ENCODE measurements around the gene RPAP3.

The RPAP3 gene

DNA sequence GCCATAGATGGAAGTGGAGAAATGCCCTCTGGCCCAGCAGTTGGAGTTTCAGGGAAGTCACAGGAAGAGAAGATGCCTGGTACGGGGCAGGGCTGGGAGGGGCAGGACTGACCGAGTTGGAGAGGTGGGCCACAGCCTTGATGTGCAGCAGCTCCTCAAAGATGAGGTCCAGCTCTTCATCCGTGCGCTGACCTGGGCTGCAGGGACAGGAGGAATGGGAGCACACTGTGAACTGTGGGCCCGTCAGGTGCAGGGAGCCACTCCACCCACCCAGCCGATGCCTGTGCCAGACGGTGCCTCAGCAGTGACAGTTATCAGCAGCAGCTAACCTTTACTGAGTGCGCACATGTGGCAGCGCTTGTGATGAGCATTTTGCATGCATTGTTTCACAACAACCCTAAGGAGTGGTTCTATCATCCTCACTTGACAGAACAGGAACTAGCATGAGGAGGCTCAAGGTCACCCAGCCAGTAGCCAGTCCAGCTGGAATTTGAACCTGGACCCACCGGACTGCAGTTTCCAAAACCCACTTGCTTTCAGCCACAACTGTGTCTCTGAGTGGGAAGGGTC is 44.5 kb upstream of the RPAP3 start:
- FAIRE-seq (no peak), DNase-seq (ENCODE audit: insufficient read length, low spot score) (no peak)
- TF ChIP-seq TAF1 (IDR thresholded peaks at IDR 0.05; ENCODE audit: low read depth, low read length) (no peak), SPI1 (IDR thresholded peaks at IDR 0.05; ENCODE audit: low read depth, low read length) (no peak), POLR2AphosphoS5 (IDR thresholded peaks at IDR 0.05; ENCODE audit: low read depth, low read length) (no peak), POU2F2 (IDR thresholded peaks at IDR 0.05; ENCODE audit: low read depth, low read length) (no peak), PAX5 (IDR thresholded peaks at IDR 0.05; ENCODE audit: insufficient read depth, low read length, severe bottlenecking) (no peak), POLR2A (IDR thresholded peaks at IDR 0.05; ENCODE audit: low read depth, low read length) (no peak)

DNA sequence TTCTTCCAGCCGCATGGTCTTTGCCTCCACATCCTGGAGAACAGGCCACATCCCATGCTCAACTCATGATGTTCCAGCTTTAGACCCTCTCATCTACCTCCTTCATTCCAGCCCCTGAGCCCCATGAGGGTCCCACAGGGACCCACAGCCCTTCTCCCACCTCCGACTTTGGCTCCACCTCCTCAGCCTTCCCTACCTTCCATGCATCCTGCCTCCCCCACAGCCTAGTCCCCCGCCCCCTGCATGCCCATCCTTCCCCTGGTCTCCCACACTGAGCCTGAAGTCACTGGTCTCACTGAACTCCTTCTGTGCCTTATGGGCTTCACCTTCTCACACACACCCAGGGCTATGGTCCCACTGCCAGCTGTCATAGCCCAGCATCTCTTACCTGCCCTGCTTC is 43.1 kb upstream of the RPAP3 start:
- DNase-seq (ENCODE audit: insufficient read length, low spot score), result no peak
- FAIRE-seq, result no peak
- TF ChIP-seq PAX5 (IDR thresholded peaks at IDR 0.05; ENCODE audit: insufficient read depth, low read length, severe bottlenecking) (no peak), SPI1 (IDR thresholded peaks at IDR 0.05; ENCODE audit: low read depth, low read length) (no peak), POU2F2 (IDR thresholded peaks at IDR 0.05; ENCODE audit: low read depth, low read length) (no peak)

DNA sequence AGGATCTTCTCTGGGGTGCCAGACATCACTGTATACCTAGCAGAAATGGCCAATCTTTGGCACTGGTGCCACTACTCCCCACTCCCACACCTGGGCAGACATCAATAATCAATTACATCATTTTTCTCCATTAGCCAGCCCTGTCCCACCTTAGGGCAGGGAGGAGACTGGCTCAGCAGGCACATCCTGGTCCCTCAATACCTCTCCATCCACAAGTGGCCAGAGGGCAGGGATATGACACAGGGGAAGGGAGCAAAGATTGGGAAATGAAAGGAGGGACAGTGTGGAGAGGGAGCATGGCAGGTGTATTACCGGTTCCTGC is 42.6 kb upstream of the RPAP3 start:
- DNase-seq (ENCODE audit: insufficient read length, low spot score) (no peak), FAIRE-seq (no peak)
- no peak for TF ChIP-seq POLR2AphosphoS5 (IDR thresholded peaks at IDR 0.05; ENCODE audit: low read depth, low read length)
- TF ChIP-seq PAX5 (IDR thresholded peaks at IDR 0.05; ENCODE audit: insufficient read depth, low read length, severe bottlenecking), result no peak
- TF ChIP-seq POU2F2 (IDR thresholded peaks at IDR 0.05; ENCODE audit: low read depth, low read length), result no peak
- no peak for TF ChIP-seq POLR2A (IDR thresholded peaks at IDR 0.05; ENCODE audit: low read depth, low read length)
- no peak for TF ChIP-seq TAF1 (IDR thresholded peaks at IDR 0.05; ENCODE audit: low read depth, low read length)

DNA sequence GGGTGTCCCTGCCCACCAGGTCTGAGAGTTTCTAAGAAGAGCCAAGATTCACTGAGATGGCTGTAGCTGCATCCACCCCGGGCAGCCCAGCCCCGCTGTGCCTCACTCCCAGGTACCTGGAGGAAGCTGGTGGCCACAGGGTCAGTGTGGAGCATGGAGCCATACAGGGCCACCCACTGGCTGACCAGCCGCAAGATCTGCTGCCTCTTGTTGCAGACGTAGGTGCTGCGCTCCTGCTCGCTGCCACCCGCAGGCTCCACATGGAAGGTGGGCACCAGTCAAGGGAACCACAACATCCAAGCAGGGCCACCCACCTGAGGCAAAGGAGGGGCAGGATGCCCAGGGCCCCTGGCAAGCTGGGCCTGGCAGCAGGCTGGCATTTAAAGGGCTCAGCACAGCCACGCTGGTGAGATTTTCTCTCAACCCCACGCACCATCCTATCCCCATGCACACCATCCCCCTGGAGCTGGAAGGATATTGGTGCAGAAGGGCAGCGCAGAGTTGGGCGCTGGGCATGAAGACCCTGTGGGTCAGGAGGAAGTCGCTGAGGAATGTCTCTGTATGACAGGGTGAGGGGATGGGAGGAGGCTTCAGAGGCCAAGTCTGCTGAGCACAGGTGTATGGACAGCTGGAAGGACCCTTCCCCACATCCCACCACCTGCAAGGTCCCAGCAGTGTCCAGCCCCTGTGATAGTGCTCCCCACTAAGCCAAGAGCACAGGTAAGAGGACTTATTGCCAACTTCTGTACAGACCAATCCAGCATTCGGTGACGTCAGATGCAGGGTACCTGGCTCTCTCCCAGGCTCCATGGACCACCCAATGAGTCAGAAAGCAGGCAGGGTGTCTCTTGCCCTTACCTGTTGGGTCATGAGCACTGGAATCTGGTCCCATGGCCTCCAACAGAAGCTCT is 42.0 kb upstream of the RPAP3 start:
- FAIRE-seq (no peak), DNase-seq (ENCODE audit: insufficient read length, low spot score) (no peak)
- TF ChIP-seq POLR2A (IDR thresholded peaks at IDR 0.05; ENCODE audit: low read depth, low read length), result no peak
- no peak for TF ChIP-seq PAX5 (IDR thresholded peaks at IDR 0.05; ENCODE audit: insufficient read depth, low read length, severe bottlenecking)
- TF ChIP-seq POU2F2 (IDR thresholded peaks at IDR 0.05; ENCODE audit: low read depth, low read length), result no peak

DNA sequence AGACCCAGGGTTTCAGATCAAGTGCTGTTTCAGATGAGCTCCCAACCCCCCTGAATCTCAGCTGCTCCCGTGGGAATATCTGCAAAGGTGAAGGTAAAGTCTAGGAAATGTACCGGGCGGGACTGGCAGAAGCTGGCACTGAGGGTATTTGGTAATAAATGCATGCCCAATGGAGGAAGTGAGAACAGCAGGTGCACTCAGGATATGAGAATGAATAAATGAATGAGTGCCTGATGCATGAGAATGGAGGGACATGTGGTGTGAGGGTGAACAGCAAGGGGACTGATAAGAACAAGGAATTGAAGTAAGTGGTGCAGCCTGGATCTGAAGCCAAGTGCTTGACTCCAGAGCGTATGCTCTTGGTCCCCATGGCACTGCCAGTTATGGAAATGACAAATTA is 41.3 kb upstream of the RPAP3 start:
- DNase-seq (ENCODE audit: insufficient read length, low spot score), result no peak
- peak; percentile 77 for TF ChIP-seq SPI1 (IDR thresholded peaks at IDR 0.05; ENCODE audit: low read depth, low read length)
- no peak for TF ChIP-seq TAF1 (IDR thresholded peaks at IDR 0.05; ENCODE audit: low read depth, low read length)
- peak; percentile 81 for FAIRE-seq

DNA sequence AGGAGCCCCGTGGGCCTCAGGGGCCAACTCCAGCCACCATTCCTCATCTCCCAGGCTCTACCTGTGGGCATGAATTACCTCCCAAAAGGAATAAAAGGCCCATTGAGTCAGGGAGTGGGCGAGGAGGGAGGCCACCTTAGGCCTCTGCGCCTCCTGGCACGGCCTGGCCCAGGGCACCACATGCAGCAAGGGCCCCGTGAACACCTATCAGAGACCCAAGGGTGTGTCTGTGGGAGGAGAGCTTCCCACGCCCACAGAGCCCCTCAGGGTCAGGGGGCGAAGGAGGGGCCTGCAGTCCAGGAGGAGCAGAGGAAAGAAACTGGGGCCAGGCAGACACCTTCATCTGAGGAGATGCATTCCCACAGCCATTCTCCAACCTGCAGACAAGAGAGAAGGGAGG is 40.7 kb upstream of the RPAP3 start:
- FAIRE-seq, result no peak
- no peak for DNase-seq (ENCODE audit: insufficient read length, low spot score)
- TF ChIP-seq PAX5 (IDR thresholded peaks at IDR 0.05; ENCODE audit: insufficient read depth, low read length, severe bottlenecking) (no peak), SPI1 (IDR thresholded peaks at IDR 0.05; ENCODE audit: low read depth, low read length) (no peak), POU2F2 (IDR thresholded peaks at IDR 0.05; ENCODE audit: low read depth, low read length) (no peak), POLR2AphosphoS5 (IDR thresholded peaks at IDR 0.05; ENCODE audit: low read depth, low read length) (no peak), POLR2A (IDR thresholded peaks at IDR 0.05; ENCODE audit: low read depth, low read length) (no peak), TAF1 (IDR thresholded peaks at IDR 0.05; ENCODE audit: low read depth, low read length) (no peak)

DNA sequence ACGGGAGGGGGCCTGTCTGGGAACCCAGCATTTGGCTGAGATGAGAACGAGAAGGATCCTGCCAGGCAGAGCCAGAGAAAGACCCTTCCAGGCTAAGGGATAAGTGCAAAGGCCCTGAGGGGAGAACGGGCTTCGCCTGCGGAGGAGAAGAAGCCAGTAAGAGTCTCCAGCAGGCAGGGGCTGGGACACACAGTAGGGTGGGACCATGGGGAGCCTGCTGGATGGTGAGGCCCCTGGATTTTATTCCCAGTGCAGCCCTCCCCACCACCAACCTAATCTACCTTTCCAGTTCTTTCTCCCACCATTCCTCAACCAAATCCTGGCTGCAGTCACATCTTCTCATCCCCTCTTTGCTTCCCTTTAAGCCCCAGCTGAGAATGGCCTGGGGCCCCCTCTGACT is 40.2 kb upstream of the RPAP3 start:
- no peak for DNase-seq (ENCODE audit: insufficient read length, low spot score)
- no peak for TF ChIP-seq POLR2A (IDR thresholded peaks at IDR 0.05; ENCODE audit: low read depth, low read length)
- no peak for TF ChIP-seq POLR2AphosphoS5 (IDR thresholded peaks at IDR 0.05; ENCODE audit: low read depth, low read length)
- no peak for TF ChIP-seq PAX5 (IDR thresholded peaks at IDR 0.05; ENCODE audit: insufficient read depth, low read length, severe bottlenecking)
- TF ChIP-seq TAF1 (IDR thresholded peaks at IDR 0.05; ENCODE audit: low read depth, low read length), result no peak
- no peak for TF ChIP-seq POU2F2 (IDR thresholded peaks at IDR 0.05; ENCODE audit: low read depth, low read length)
- no peak for TF ChIP-seq SPI1 (IDR thresholded peaks at IDR 0.05; ENCODE audit: low read depth, low read length)
- FAIRE-seq, result no peak

DNA sequence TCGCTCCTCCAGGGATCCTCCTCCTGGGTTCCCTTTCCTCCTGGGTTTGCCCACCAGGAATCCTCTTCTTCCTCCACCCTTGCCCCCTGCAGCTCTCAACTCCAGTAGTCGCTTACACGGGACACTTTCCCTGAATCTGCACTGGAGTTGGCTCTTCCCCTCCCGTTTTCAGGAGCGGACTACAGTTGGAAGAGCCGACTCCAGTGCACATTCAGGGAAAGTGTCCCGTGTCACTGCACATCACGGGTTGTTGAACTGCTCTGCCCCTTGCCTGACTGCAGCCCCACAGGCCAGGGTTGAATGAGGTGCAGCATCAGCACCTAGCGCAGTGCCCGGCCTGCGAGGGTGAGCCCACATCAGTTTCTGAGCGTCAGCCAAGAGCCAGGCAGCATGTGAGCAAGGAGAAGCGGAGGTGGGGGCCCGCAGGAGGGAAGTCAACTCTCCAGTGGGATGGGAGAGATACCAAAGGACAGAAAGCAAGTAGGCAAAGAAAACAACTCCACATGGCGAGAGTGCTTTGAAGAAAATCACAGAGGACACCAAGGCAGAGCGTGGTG is 39.7 kb upstream of the RPAP3 start:
- DNase-seq (ENCODE audit: insufficient read length, low spot score) (no peak), FAIRE-seq (no peak)
- TF ChIP-seq POLR2AphosphoS5 (IDR thresholded peaks at IDR 0.05; ENCODE audit: low read depth, low read length) (no peak), TAF1 (IDR thresholded peaks at IDR 0.05; ENCODE audit: low read depth, low read length) (no peak), POU2F2 (IDR thresholded peaks at IDR 0.05; ENCODE audit: low read depth, low read length) (no peak), POLR2A (IDR thresholded peaks at IDR 0.05; ENCODE audit: low read depth, low read length) (no peak), PAX5 (IDR thresholded peaks at IDR 0.05; ENCODE audit: insufficient read depth, low read length, severe bottlenecking) (no peak), SPI1 (IDR thresholded peaks at IDR 0.05; ENCODE audit: low read depth, low read length) (no peak)

DNA sequence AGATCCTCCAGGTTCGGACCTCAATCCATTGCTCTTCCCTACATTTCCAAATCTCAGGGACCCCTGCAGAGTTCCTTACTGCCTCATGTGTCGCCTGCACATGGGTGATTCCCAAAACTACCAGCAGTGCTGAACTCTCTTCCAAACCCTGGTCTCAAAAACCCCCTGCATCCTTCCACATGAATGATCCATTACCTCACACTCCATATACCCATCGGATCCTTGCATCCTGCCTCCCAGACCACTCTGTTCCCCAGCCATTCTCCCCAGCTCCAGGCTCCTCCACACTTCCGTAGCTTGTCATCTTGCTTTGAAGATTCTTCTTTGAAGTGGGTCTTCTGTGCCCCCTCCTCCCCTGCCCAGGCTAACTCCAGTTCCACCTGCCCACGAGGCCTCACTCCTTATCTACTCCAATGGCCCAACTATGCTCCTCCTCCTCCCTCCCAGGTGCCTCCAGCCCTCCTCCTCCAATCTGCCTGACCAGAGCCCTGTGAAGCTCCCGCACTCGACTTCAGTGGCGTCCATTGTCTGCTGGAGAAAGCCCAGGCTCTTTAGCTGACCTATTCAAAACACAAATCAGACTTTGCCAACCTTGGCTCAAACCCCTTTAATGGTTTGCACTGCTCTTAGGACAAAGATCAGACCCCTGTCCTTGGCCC is 39.1 kb upstream of the RPAP3 start:
- FAIRE-seq (no peak), DNase-seq (ENCODE audit: insufficient read length, low spot score) (no peak)
- TF ChIP-seq TAF1 (IDR thresholded peaks at IDR 0.05; ENCODE audit: low read depth, low read length) (no peak), PAX5 (IDR thresholded peaks at IDR 0.05; ENCODE audit: insufficient read depth, low read length, severe bottlenecking) (no peak), POU2F2 (IDR thresholded peaks at IDR 0.05; ENCODE audit: low read depth, low read length) (no peak), POLR2AphosphoS5 (IDR thresholded peaks at IDR 0.05; ENCODE audit: low read depth, low read length) (no peak), SPI1 (IDR thresholded peaks at IDR 0.05; ENCODE audit: low read depth, low read length) (no peak), POLR2A (IDR thresholded peaks at IDR 0.05; ENCODE audit: low read depth, low read length) (no peak)
